H1 (cell line): ENCODE results near the gene BMI1. TPM values are rescaled to one million over a fixed set of nuclear protein-coding genes. Genes with fewer than 3 reads are reported as not detected.

Source experiments
- CTCF ChIA-PET: fragments of 300-600 bp; sonication (Branson Sonifier 250); formaldehyde crosslinking; loops from one replicate; lab custom pipeline; 2021; ENCODE audit not compliant: partially characterized antibody; lab: Charles Lee
- POLR2A ChIA-PET: fragments of 300-600 bp; sonication (Branson Sonifier 250); formaldehyde crosslinking; loops from one replicate; lab custom pipeline; 2021; ENCODE audit warnings: inconsistent platforms; ENCODE audit not compliant: partially characterized antibody; lab: Charles Lee
- DNase-seq, 2 experiments: peaks; one replicate each; pipeline versions ENCODE4 v3.0.0 to v3.0.0-alpha.2; 2010 to 2022; ENCODE audit warnings: low spot score in 2 of 2, low read depth in 1 of 2, mixed read lengths in 1 of 2
- FAIRE-seq: peaks from 2 replicates; lab custom pipeline; 2011; peaks lifted over from hg19 to GRCh38; lab: Jason Lieb, UNC
- H2AFZ ChIP-seq: 2 replicates; pipeline ENCODE4 v1.8.1; 2012; ENCODE audit warnings: low read length, inconsistent platforms
- H2AK5ac ChIP-seq: 2 replicates; pipeline ENCODE4 v1.6.1; 2013; ENCODE audit warnings: low read depth, low read length
- H2BK120ac ChIP-seq: replicated peaks from 2 replicates; pipeline ENCODE3; 2013; ENCODE audit warnings: low read depth, low read length, inconsistent platforms
- H2BK12ac ChIP-seq: 2 replicates; pipeline ENCODE4 v1.6.1; 2013; ENCODE audit warnings: low read depth, low read length
- H2BK15ac ChIP-seq: 2 replicates; pipeline ENCODE4 v1.6.1; 2013; ENCODE audit warnings: low read length
- H2BK20ac ChIP-seq: 2 replicates; pipeline ENCODE4 v1.6.1; 2013; ENCODE audit warnings: low read length
- H2BK5ac ChIP-seq: 2 replicates; pipeline ENCODE4 v1.6.1; 2013; ENCODE audit warnings: low read depth, low read length
- H3K14ac ChIP-seq: 2 replicates; pipeline ENCODE4 v1.6.1; 2013; ENCODE audit warnings: inconsistent platforms; ENCODE audit not compliant: insufficient read length
- H3K18ac ChIP-seq: 2 replicates; pipeline ENCODE4 v1.6.1; 2013; ENCODE audit warnings: low read length; ENCODE audit errors: extremely low read depth
- H3K23ac ChIP-seq: 2 replicates; pipeline ENCODE4 v1.6.1; 2013; ENCODE audit warnings: inconsistent platforms; ENCODE audit not compliant: insufficient read length
- H3K23me2 ChIP-seq: 2 replicates; pipeline ENCODE4 v1.6.1; 2013; ENCODE audit warnings: low read depth, low read length
- H3K27ac ChIP-seq: 2 replicates; pipeline ENCODE4 v1.6.1; 2011; ENCODE audit warnings: low read depth, low read length, inconsistent platforms
- H3K27me3 ChIP-seq, 4 experiments: replicated peaks in 1 of 4; 1 replicate in 1 of 4; 2 replicates in 3 of 4; pipeline versions ENCODE4 v1.6.1 to v1.8.1; 2011 to 2013; ENCODE audit warnings: low read length in 3 of 4, mild to moderate bottlenecking in 3 of 4, inconsistent platforms in 2 of 4, mixed read lengths in 2 of 4, moderate library complexity in 1 of 4; ENCODE audit not compliant: control insufficient read depth in 3 of 4, insufficient read depth in 3 of 4; ENCODE audit errors: extremely low read depth in 1 of 4
- H3K36me3 ChIP-seq, 4 experiments: 2 replicates each; pipeline versions ENCODE4 v1.6.1 to v1.8.1; 2011 to 2013; ENCODE audit warnings: mild to moderate bottlenecking in 4 of 4, low read length in 3 of 4, moderate library complexity in 2 of 4, control low read depth in 1 of 4, inconsistent platforms in 1 of 4; ENCODE audit not compliant: insufficient read depth in 4 of 4, control insufficient read depth in 2 of 4
- H3K4ac ChIP-seq: replicated peaks from 2 replicates; pipeline ENCODE3; 2013; ENCODE audit warnings: low read length, low read depth, mixed read lengths, inconsistent platforms; ENCODE audit not compliant: insufficient read length
- H3K4me1 ChIP-seq, 4 experiments: replicated peaks in 1 of 4; 1 replicate in 1 of 4; 2 replicates in 3 of 4; pipeline versions ENCODE4 v1.6.1 to v1.8.1; 2011 to 2013; ENCODE audit warnings: low read length in 3 of 4, inconsistent platforms in 2 of 4, mixed read lengths in 1 of 4; ENCODE audit not compliant: insufficient read depth in 4 of 4, control insufficient read depth in 3 of 4
- H3K4me2 ChIP-seq, 2 experiments: 2 replicates each; pipeline versions ENCODE4 v1.6.1 to v1.8.1; 2011 to 2013; ENCODE audit warnings: low read depth in 2 of 2, low read length in 2 of 2, control low read depth in 1 of 2, inconsistent platforms in 1 of 2, mild to moderate bottlenecking in 1 of 2; ENCODE audit not compliant: insufficient read depth in 1 of 2
- H3K4me3 ChIP-seq, 4 experiments: fragments of 200-600, 300-600 bp in 1 of 4; sonication (generic), shearing (Covaris generic), sonication (Bioruptor Twin) in 1 of 4; 2 replicates each; pipeline versions ENCODE4 v1.5.1 to v1.8.1; 2011 to 2016; ENCODE audit warnings: low read length in 4 of 4, low read depth in 3 of 4, control low read depth in 2 of 4, inconsistent platforms in 2 of 4, mild to moderate bottlenecking in 2 of 4, mixed read lengths in 1 of 4, moderate library complexity in 1 of 4; ENCODE audit not compliant: insufficient read depth in 2 of 4; ENCODE audit errors: extremely low read depth in 1 of 4
- H3K56ac ChIP-seq: replicated peaks from 2 replicates; pipeline ENCODE3; 2013; ENCODE audit warnings: low read depth, mild to moderate bottlenecking, mixed read lengths, low read length, inconsistent platforms; ENCODE audit not compliant: insufficient read length
- H3K79me1 ChIP-seq: 2 replicates; pipeline ENCODE4 v1.6.1; 2013; ENCODE audit warnings: low read depth, low read length, control low read depth
- H3K79me2 ChIP-seq, 2 experiments: 2 replicates each; pipeline versions ENCODE4 v1.6.1 to v1.8.1; 2012 to 2013; ENCODE audit warnings: low read length in 2 of 2, mild to moderate bottlenecking in 2 of 2, inconsistent platforms in 1 of 2; ENCODE audit not compliant: insufficient read depth in 2 of 2, control insufficient read depth in 1 of 2
- H3K9ac ChIP-seq, 4 experiments: replicated peaks in 1 of 4; 1 replicate in 1 of 4; 2 replicates in 3 of 4; pipeline versions ENCODE4 v1.6.1 to v1.8.1; 2011 to 2013; ENCODE audit warnings: low read depth in 3 of 4, low read length in 3 of 4, control low read depth in 2 of 4, mild to moderate bottlenecking in 2 of 4, moderate library complexity in 2 of 4, inconsistent platforms in 1 of 4; ENCODE audit errors: extremely low read depth in 1 of 4
- H3K9me3 ChIP-seq, 2 experiments: 2 replicates each; pipeline versions ENCODE4 v1.6.1 to v1.8.1; 2012 to 2013; ENCODE audit warnings: mild to moderate bottlenecking in 2 of 2, moderate library complexity in 2 of 2, control low read depth in 1 of 2, inconsistent platforms in 1 of 2, low read depth in 1 of 2, low read length in 1 of 2, mixed read lengths in 1 of 2; ENCODE audit not compliant: insufficient read depth in 2 of 2
- H4K20me1 ChIP-seq, 2 experiments: replicated peaks in 1 of 2; 2 replicates each; pipeline versions ENCODE3 to v1.8.1; 2011 to 2013; ENCODE audit warnings: inconsistent platforms in 2 of 2, low read length in 2 of 2, mild to moderate bottlenecking in 1 of 2; ENCODE audit not compliant: insufficient read depth in 2 of 2, control insufficient read depth in 1 of 2
- H4K5ac ChIP-seq: 2 replicates; pipeline ENCODE4 v1.6.1; 2013; ENCODE audit warnings: low read length, low read depth, mixed read lengths, inconsistent platforms; ENCODE audit not compliant: insufficient read length
- H4K8ac ChIP-seq: 2 replicates; pipeline ENCODE4 v1.8.0; 2013; ENCODE audit warnings: mild to moderate bottlenecking, moderate library complexity, low read length, inconsistent platforms; ENCODE audit not compliant: insufficient read depth; ENCODE audit errors: extremely low read depth
- H4K91ac ChIP-seq: replicated peaks from 2 replicates; pipeline ENCODE3; 2013; ENCODE audit warnings: low read length, mixed read lengths, inconsistent platforms; ENCODE audit not compliant: insufficient read length
- CHD1 ChIP-seq: IDR thresholded peaks from 2 replicates; pipeline ENCODE4 v1.6.1; 2012; ENCODE audit warnings: low read depth, low read length, improper control_type of control experiment
- HDAC2 ChIP-seq, 2 experiments: fragments of 300-600 bp in 1 of 2; sonication (generic) in 1 of 2; IDR thresholded peaks; 2 replicates each; pipeline ENCODE4 v1.6.1; 2011 to 2012; ENCODE audit warnings: low read depth in 2 of 2, low read length in 2 of 2, mild to moderate bottlenecking in 2 of 2, moderate library complexity in 2 of 2, borderline replicate concordance in 1 of 2, inconsistent platforms in 1 of 2
- RFX5 ChIP-seq: IDR thresholded peaks from 2 replicates; pipeline ENCODE4 v1.6.1; 2011; ENCODE audit warnings: low read depth, low read length, improper control_type of control experiment, borderline replicate concordance
- TAF1 ChIP-seq: IDR thresholded peaks from 2 replicates; pipeline ENCODE4 v1.6.1; 2011; ENCODE audit warnings: mild to moderate bottlenecking, low read depth, low read length
- TEAD4 ChIP-seq: IDR thresholded peaks from 2 replicates; pipeline ENCODE4 v1.6.1; 2012; ENCODE audit warnings: low read depth, low read length, inconsistent platforms, mixed read lengths
- YY1 ChIP-seq: IDR thresholded peaks from 2 replicates; pipeline ENCODE4 v1.6.1; 2011; ENCODE audit warnings: low read depth, mild to moderate bottlenecking, low read length
- WGBS, 2 experiments: shearing (Covaris generic) in 1 of 2; methylation state at CpG; one replicate each; pipeline versions ENCODE4 v1.1.6 to v1.1.7; 2013 to 2015; ENCODE audit warnings: low lambda C conversion rate in 2 of 2, mixed read lengths in 2 of 2, inconsistent platforms in 1 of 2, low coverage in 1 of 2, missing lambda C conversion rate in 1 of 2; ENCODE audit not compliant: insufficient replicate concordance in 2 of 2, insufficient coverage in 1 of 2, insufficient read length in 1 of 2; ENCODE audit errors: extremely low coverage in 1 of 2, missing lambda C conversion rate in 1 of 2; 5-methylcytosine and 5-hydroxymethylcytosine counted together
- polyA plus RNA-seq, 7 experiments: library from polyadenylated mRNA; depleted of rRNA in 3 of 7; stranded (reverse) in 5 of 7; unstranded in 2 of 7; fragments of >200 nt in 5 of 7; fragments of 200-250 nt in 2 of 7; gene quantifications; 1 replicate in 5 of 7; 2 replicates in 1 of 7; 4 replicates in 1 of 7; pipeline versions ENCODE4 v1.2.1 to v1.2.3, GENCODE V29; 2011 to 2013; ENCODE audit warnings: missing spikeins in 2 of 7, mixed read lengths in 2 of 7
- total RNA-seq: library from RNA; stranded (reverse); fragmentation: NEBNext Ultra II Directional; extraction: Animal tissue kit (Norgen Biotek cat#: 25700); gene quantifications from 2 replicates; pipeline ENCODE4 v1.2.1, GENCODE V29; 2021
- TF ChIP-seq, protein P1 (sequence below): IDR thresholded peaks from 2 replicates; pipeline ENCODE4 v1.6.1; 2012; ENCODE audit warnings: inconsistent platforms
- TF ChIP-seq, protein P2 (sequence below): IDR thresholded peaks from 2 replicates; pipeline ENCODE4 v1.6.1; 2011; ENCODE audit warnings: low read length, improper control_type of control experiment

Gene BMI1
- total and polyA plus RNA-seq, 2 of the 8 experiments (the other 6 are each of a cell fraction or from before 2014, with no cell fraction given), result 2.8 to 10.7 TPM

DNA sequence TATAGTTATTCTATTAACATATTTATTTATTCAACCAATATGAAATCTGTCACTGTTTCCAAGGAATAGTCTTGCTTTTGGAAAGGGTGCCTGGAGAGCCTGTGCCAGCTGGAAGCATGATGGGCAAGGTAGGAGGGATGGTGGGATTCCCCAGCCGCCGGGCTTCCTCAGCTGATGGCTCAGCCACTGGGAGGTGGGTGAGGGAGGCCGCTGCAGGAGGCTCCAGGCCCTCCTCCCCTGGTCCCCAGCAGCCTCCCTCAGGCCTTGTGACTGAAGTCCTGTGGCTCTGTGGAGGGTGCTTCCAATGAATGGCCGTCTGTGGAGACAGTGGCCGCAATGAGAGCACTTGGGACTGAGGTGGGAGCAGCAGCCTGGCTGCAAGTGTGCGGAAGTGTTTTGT, 51.4 kb downstream of the BMI1 start:
- no peak overlapping the region for H2BK12ac ChIP-seq
- no peaks in the 10 kb centered on the region for H3K4me1 ChIP-seq
- no peak overlapping the region for H3K9ac ChIP-seq
- no peaks in the 10 kb centered on the region for H3K27me3 ChIP-seq
- no peak overlapping the region for H3K4ac ChIP-seq
- H3K4me2 ChIP-seq, result no peak overlapping the region
- 87% methylated on average over 6 of the region's 6 CpGs; no CpG with 5 or more reads in 1 of the 2 experiments for WGBS, 2 experiments
- no peak overlapping the region for H2BK120ac ChIP-seq
- DNase-seq (no peak), FAIRE-seq (no peak)
- no peaks in the 10 kb centered on the region for H3K79me1 ChIP-seq
- no peaks in the 10 kb centered on the region for H3K79me2 ChIP-seq
- H2AK5ac ChIP-seq, result no peak overlapping the region
- H3K14ac ChIP-seq, result no peak overlapping the region
- no peaks in the 10 kb centered on the region for H3K9me3 ChIP-seq
- no peak overlapping the region for H2BK5ac ChIP-seq
- POLR2A ChIA-PET, result no interaction called here
- H2BK15ac ChIP-seq, result no peak overlapping the region
- peaks cover 0 to 1% of the 10 kb centered on the region in 2 experiments for H4K20me1 ChIP-seq
- CTCF ChIA-PET, result interaction anchor here (0.6 to 1.1 kb wide), 3 partner anchors 13 to 242 kb away, joined by 3 read pairs; no protein-coding TSS in a partner anchor
- no peak overlapping the region for H4K8ac ChIP-seq
- no peaks in the 10 kb centered on the region for H3K23me2 ChIP-seq
- no peak overlapping the region for H3K56ac ChIP-seq
- no peak overlapping the region for H2AFZ ChIP-seq
- no peak overlapping the region for H4K5ac ChIP-seq
- H3K27ac ChIP-seq, result no peak overlapping the region
- H3K18ac ChIP-seq, result no peak overlapping the region
- no peak overlapping the region for H2BK20ac ChIP-seq
- no peak overlapping the region for H4K91ac ChIP-seq
- H3K23ac ChIP-seq, result no peak overlapping the region
- H3K36me3 ChIP-seq, result no peaks in the 10 kb centered on the region
- H3K4me3 ChIP-seq, result no peak overlapping the region
- TF ChIP-seq YY1 (no peak), HDAC2 (IDR thresholded peaks at IDR 0.05; ENCODE audit: borderline replicate concordance in 1 of 2, low read depth in 2 of 2, low read length in 2 of 2) (no peak), TAF1 (no peak), RFX5 (no peak), CHD1 (no peak), TEAD4 (no peak)
- TF ChIP-seq, protein P1, sequence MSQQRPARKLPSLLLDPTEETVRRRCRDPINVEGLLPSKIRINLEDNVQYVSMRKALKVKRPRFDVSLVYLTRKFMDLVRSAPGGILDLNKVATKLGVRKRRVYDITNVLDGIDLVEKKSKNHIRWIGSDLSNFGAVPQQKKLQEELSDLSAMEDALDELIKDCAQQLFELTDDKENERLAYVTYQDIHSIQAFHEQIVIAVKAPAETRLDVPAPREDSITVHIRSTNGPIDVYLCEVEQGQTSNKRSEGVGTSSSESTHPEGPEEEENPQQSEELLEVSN, result no peak
- TF ChIP-seq, protein P2, sequence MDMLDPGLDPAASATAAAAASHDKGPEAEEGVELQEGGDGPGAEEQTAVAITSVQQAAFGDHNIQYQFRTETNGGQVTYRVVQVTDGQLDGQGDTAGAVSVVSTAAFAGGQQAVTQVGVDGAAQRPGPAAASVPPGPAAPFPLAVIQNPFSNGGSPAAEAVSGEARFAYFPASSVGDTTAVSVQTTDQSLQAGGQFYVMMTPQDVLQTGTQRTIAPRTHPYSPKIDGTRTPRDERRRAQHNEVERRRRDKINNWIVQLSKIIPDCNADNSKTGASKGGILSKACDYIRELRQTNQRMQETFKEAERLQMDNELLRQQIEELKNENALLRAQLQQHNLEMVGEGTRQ, result no peak
